Skeletal muscle satellite cell (primary cell): ENCODE data around the gene SETMAR.
A peak's percentile ranks its signal among the peaks of the same experiment; 100 is the strongest.

Experiments
- H3K27me3 ChIP-seq: 2 replicates; pipeline ENCODE4 v1.7.0; 2013; ENCODE audit warnings: low read length; ENCODE audit not compliant: control insufficient read depth, insufficient read depth
- H3K36me3 ChIP-seq: 2 replicates; pipeline ENCODE4 v1.7.0; 2013; ENCODE audit warnings: mild to moderate bottlenecking, control low read depth, low read length; ENCODE audit not compliant: insufficient read depth
- H3K4me1 ChIP-seq: 2 replicates; pipeline ENCODE4 v1.7.0; 2013; ENCODE audit warnings: low read length; ENCODE audit not compliant: control insufficient read depth, insufficient read depth
- H3K4me2 ChIP-seq: 2 replicates; pipeline ENCODE4 v1.7.0; 2013; ENCODE audit warnings: mild to moderate bottlenecking, low read length
- H3K4me3 ChIP-seq: 2 replicates; pipeline ENCODE4 v1.7.0; 2013; ENCODE audit warnings: low read length
- H3K9ac ChIP-seq: 2 replicates; pipeline ENCODE4 v1.7.0; 2013; ENCODE audit warnings: mild to moderate bottlenecking, low read depth, low read length, moderate library complexity
- H3K9me3 ChIP-seq: replicated peaks from 2 replicates; pipeline ENCODE4 v1.7.0; 2013; ENCODE audit warnings: mild to moderate bottlenecking, control low read depth, low read length

Gene SETMAR

DNA sequence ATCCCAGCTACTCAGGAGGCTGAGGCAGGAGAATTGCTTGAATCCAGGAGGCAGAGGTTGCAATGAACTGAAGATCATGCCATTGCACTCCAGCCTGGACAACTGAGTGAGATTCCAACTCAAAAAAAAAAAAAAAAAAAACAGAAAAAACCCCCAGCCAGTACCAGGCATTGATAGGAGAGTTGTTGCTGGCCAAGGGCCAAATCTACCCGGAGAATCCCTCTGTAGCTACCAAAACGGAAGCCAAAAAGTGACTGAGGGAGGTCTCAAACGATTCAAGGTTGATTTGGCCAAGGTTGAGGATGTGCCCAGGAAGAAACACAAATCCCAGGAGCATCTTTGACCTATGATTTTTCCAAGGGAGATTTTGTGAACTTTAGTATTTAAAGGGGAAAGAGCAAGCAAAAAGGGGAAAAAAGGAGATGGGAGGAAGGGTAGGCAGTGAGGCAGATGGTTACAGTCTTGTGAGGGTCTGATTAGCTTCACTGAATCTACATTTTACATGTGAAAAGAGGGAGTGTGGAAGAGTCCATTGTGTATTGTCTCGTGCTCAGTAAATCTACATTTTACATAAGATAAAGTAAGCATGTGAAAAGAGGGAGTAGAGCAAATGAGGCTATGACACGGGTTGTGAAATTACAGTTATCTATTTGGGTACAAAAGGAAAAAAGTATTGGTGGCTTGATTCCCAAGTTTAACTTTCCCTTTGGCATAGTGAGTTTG lies 32.8 kb downstream of the SETMAR start:
- Histone ChIP-seq H3K27me3 (no peaks in the 10 kb centered on the region), H3K36me3 (no peaks in the 10 kb centered on the region), H3K4me3 (no peak overlapping the region)

DNA sequence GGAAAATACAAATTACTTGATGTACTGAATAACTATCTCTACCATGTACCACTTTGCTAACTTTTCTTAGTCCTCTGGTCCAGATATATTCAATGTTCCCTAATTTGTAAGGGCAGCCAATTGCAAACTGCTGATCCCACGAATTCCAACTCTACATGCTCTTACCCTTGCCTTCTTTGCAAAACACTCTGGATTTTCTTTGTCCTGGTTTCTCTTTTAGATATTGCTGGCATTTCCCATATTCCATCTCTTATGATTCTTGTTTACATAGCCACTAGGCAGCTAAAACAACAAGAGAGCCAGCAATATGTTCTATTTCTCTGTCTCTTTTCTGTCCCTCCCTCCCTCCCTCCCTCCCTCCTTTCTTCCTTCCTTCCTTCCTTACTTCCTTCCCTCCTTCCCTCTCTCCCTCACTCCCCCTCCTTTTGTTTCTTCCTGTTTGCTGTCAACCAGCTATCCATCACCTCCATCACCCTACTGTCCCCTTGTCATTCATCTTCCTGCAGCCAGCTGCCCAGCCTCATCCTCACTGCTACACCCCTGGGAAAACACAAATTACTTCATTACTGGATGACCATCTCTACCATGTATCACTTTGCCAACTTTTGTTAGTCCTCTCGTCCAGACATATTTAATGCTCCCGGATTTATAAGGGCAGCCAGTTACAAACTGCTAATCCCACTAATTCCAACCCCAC lies 33.8 kb downstream of the SETMAR start:
- Histone ChIP-seq H3K4me1 (peaks cover 4% of the 10 kb centered on the region), H3K9ac (no peak overlapping the region)

More for the DNA sequence above, 32.8 kb downstream of the SETMAR start:
- H3K9me3 ChIP-seq: no peaks in the 10 kb centered on the region
- H3K9ac ChIP-seq: no peak overlapping the region
- no peak overlapping the region for H3K4me2 ChIP-seq
- H3K4me1 ChIP-seq: peaks cover 4% of the 10 kb centered on the region

DNA sequence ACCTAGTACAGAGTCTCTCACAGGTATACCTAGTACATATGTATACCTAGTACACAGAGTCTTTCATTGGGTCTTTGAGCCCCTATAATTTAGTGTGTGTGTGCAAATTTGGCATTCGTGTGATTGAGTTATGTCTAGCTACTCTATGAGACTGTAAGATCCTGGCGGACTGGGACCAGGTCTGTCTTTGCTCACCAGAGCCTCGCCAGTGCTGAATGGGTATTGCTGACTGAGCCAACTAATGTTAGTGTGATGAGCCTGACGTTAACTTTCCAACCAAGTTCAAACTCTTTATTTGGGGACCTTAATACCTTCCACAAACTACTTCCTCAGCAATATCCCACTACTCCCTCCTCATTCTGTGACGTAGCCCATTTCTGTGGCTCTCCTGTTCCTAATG lies 35.6 kb downstream of the SETMAR start:
- Histone ChIP-seq H3K9ac (no peak overlapping the region), H3K4me3 (no peak overlapping the region), H3K27me3 (no peaks in the 10 kb centered on the region), H3K4me1 (peaks cover 4% of the 10 kb centered on the region), H3K36me3 (no peaks in the 10 kb centered on the region), H3K9me3 (no peaks in the 10 kb centered on the region), H3K4me2 (no peak overlapping the region)

More for the DNA sequence above, 33.8 kb downstream of the SETMAR start:
- no peak overlapping the region for H3K4me3 ChIP-seq
- H3K4me2 ChIP-seq: no peak overlapping the region
- no peaks in the 10 kb centered on the region for H3K9me3 ChIP-seq
- H3K36me3 ChIP-seq: no peaks in the 10 kb centered on the region
- H3K27me3 ChIP-seq: no peaks in the 10 kb centered on the region

- H3K9me3 ChIP-seq: no peaks in the 10 kb centered on the region
- no peaks in the 10 kb centered on the region for H3K27me3 ChIP-seq
- no peak overlapping the region for H3K9ac ChIP-seq
- H3K4me1 ChIP-seq: peaks cover 4% of the 10 kb centered on the region
- no peak overlapping the region for H3K4me2 ChIP-seq
- no peaks in the 10 kb centered on the region for H3K36me3 ChIP-seq
- H3K4me3 ChIP-seq: no peak overlapping the region
Observed at GRCh38 chr3:4340077-4340410, 36.9 kb downstream of the SETMAR start.

GRCh38 chr3:4340411-4341335 lies 37.5 kb downstream of the SETMAR start:
- H3K4me3 ChIP-seq: no peak overlapping the region
- H3K4me2 ChIP-seq: no peak overlapping the region
- no peaks in the 10 kb centered on the region for H3K27me3 ChIP-seq
- H3K4me1 ChIP-seq: peaks cover 4% of the 10 kb centered on the region
- no peak overlapping the region for H3K9ac ChIP-seq
- no peaks in the 10 kb centered on the region for H3K9me3 ChIP-seq
- H3K36me3 ChIP-seq: no peaks in the 10 kb centered on the region

DNA sequence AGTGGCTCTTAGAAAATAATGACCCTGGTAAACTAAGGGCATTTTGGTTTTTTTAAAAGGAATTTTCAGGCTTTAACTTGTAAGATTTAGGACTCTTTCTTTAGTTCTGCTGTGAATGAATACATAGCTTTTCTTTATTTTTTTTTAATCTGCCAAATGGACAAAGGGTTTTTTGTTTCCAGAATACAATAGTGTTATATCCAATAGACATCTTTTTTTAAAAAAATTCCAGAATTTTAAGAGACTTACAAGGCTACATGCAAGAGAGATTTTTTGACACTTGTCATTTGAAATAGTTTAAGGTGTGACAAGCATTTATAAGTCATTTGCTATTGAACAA lies 38.1 kb downstream of the SETMAR start:
- Histone ChIP-seq H3K4me1 (peaks cover 4% of the 10 kb centered on the region), H3K36me3 (no peaks in the 10 kb centered on the region), H3K9me3 (no peaks in the 10 kb centered on the region), H3K27me3 (no peaks in the 10 kb centered on the region), H3K9ac (no peak overlapping the region), H3K4me2 (no peak overlapping the region), H3K4me3 (no peak overlapping the region)

DNA sequence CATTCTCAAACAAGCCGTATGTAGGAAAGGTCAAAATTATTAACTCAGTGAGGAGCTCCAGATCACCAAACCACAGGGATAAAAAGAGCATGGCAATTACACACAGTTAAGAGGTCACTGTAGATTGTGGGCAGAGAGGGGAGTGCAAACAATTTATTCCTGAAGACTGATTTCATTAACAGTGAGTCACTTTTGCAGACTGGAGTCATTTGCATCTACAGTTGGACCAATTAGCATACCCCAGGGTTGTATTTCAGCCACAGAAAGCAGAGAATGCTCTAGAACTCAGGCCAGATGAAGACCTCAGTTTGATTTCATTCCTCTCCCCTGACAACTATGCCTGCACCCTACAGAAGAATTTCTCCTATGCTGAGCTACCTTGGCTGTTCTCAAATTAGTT lies 40.1 kb downstream of the SETMAR start:
- no peaks in the 10 kb centered on the region for H3K36me3 ChIP-seq
- peaks cover 4% of the 10 kb centered on the region for H3K4me1 ChIP-seq
- no peak overlapping the region for H3K9ac ChIP-seq
- no peak overlapping the region for H3K4me3 ChIP-seq
- no peaks in the 10 kb centered on the region for H3K27me3 ChIP-seq
- H3K9me3 ChIP-seq: no peaks in the 10 kb centered on the region
- H3K4me2 ChIP-seq: no peak overlapping the region

GRCh38 chr3:4350789-4351163 lies 47.6 kb downstream of the SETMAR start:
- no peak overlapping the region for H3K4me3 ChIP-seq
- peak overlapping the region; percentile 20 for H3K4me2 ChIP-seq
- peak overlapping the region; percentile 17 for H3K9ac ChIP-seq

GRCh38 chr3:4351164-4351855 lies 48.1 kb downstream of the SETMAR start:
- Histone ChIP-seq H3K9ac (peak overlapping the region; percentile 17), H3K4me2 (peak overlapping the region; percentile 20), H3K4me1 (peaks cover 13% of the 10 kb centered on the region), H3K36me3 (no peaks in the 10 kb centered on the region), H3K27me3 (no peaks in the 10 kb centered on the region), H3K9me3 (no peaks in the 10 kb centered on the region), H3K4me3 (no peak overlapping the region)

More at GRCh38 chr3:4350789-4351163, 47.6 kb downstream of the SETMAR start:
- no peaks in the 10 kb centered on the region for H3K36me3 ChIP-seq
- H3K9me3 ChIP-seq: no peaks in the 10 kb centered on the region
- H3K27me3 ChIP-seq: no peaks in the 10 kb centered on the region
- peaks cover 11% of the 10 kb centered on the region for H3K4me1 ChIP-seq

DNA sequence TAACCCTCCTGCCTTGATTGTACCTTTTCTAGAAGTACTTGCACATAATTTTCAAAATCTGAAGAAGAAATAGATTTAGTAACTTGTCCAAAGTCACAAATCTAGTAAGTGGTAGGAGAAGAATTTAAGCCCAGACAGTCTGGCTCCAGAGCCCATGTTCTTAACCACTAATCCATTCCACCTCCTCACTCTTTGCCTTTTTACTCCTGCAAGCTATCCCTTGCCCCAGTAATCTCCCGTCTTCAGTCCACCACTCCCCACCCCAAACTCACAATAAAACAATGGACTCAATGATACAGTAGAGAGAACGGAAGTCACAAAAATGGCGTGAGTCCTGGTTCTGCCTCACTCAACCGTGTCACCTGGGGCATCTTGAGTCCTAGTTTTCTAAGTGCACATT lies 48.7 kb downstream of the SETMAR start:
- Histone ChIP-seq H3K9ac (no peak overlapping the region), H3K36me3 (no peaks in the 10 kb centered on the region), H3K4me3 (no peak overlapping the region), H3K27me3 (no peaks in the 10 kb centered on the region), H3K4me1 (peaks cover 13% of the 10 kb centered on the region), H3K4me2 (peak overlapping the region; percentile 20), H3K9me3 (no peaks in the 10 kb centered on the region)
